ENCODE results near the gene TBCCD1. TPM values are rescaled to one million over a fixed set of nuclear protein-coding genes. Genes with fewer than 3 reads are reported as not detected.

The TBCCD1 gene
- total and polyA plus RNA-seq, 2 of the 4 experiments (the other 2 are of a cell fraction): 7.9 to 19.7 TPM

DNA sequence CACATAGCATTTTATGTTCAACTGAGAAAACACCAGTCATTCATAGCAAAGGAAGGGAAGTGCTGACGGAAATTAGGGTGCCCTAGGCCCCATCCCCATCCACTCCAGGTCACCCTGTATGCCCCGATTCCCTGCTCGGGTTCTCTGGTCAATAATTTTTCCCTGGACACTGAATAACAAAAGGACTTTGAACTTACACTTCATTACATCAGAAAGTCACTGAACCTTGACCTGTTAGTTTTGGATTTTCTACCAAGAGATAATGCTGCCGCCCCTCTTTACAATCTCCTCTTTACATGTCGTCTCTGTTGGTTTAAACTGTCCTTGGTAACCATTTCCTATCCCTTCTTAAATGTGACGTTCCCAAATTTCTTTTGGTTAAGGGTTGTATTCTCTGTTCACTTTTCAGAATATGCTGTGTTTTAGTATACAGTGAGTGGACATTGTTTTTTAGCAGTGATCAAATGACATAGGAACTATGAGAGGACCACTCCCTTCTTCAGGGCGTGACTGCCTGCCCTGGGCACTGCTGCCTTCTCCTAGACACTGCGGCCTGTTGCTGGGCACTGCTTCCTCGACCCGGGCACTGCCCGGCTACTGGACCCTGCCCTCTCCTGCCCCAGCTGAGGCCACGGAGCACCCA is 32.1 kb upstream of the TBCCD1 start:
- dilution Hi-C loops (cut with HindIII; ENCODE audit: low sequenced_read_pairs, unreplicated experiment) (no loop called here), intact Hi-C loops (cut with micrococcal nuclease) (no loop called here), in situ Hi-C loops (cut with MboI; ENCODE audit: low sequenced_read_pairs) (no loop called here)
- no peak for TF ChIP-seq BHLHE40 (IDR thresholded peaks at IDR 0.05; ENCODE audit: low read depth, low read length)
- TF ChIP-seq, protein P1, sequence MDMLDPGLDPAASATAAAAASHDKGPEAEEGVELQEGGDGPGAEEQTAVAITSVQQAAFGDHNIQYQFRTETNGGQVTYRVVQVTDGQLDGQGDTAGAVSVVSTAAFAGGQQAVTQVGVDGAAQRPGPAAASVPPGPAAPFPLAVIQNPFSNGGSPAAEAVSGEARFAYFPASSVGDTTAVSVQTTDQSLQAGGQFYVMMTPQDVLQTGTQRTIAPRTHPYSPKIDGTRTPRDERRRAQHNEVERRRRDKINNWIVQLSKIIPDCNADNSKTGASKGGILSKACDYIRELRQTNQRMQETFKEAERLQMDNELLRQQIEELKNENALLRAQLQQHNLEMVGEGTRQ (IDR thresholded peaks at IDR 0.05; ENCODE audit: low read depth, low read length): no peak
- TF ChIP-seq MAFK (IDR thresholded peaks at IDR 0.05; ENCODE audit: low read depth, low read length): no peak
- TF ChIP-seq RFX5 (IDR thresholded peaks at IDR 0.05; ENCODE audit: low read depth, low read length): no peak
- TF ChIP-seq SMC3 (IDR thresholded peaks at IDR 0.05; ENCODE audit: low read depth, low read length): no peak
- no peak for TF ChIP-seq CEBPB (IDR thresholded peaks at IDR 0.05; ENCODE audit: low read depth, low read length)
- no peak for TF ChIP-seq MAZ (IDR thresholded peaks at IDR 0.05; ENCODE audit: borderline replicate concordance, low read depth, low read length)
- no peak for TF ChIP-seq RAD21 (IDR thresholded peaks at IDR 0.05; ENCODE audit: low read length)
- TF ChIP-seq, protein P2, sequence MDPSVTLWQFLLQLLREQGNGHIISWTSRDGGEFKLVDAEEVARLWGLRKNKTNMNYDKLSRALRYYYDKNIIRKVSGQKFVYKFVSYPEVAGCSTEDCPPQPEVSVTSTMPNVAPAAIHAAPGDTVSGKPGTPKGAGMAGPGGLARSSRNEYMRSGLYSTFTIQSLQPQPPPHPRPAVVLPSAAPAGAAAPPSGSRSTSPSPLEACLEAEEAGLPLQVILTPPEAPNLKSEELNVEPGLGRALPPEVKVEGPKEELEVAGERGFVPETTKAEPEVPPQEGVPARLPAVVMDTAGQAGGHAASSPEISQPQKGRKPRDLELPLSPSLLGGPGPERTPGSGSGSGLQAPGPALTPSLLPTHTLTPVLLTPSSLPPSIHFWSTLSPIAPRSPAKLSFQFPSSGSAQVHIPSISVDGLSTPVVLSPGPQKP (IDR thresholded peaks at IDR 0.05; ENCODE audit: borderline replicate concordance, low read depth, low read length): no peak
- no peak for TF ChIP-seq POLR2A (IDR thresholded peaks at IDR 0.05; ENCODE audit: low read depth, low read length)
- TF ChIP-seq RCOR1 (IDR thresholded peaks at IDR 0.05; ENCODE audit: insufficient replicate concordance, low read length): no peak
- no peak for TF ChIP-seq MXI1 (IDR thresholded peaks at IDR 0.05; ENCODE audit: borderline replicate concordance, low read depth, low read length)
- H3K4me3 ChIP-seq (ENCODE audit: insufficient read depth, low read depth, low read length): no peak overlapping the region
- H3K14ac ChIP-seq (replicated peaks; ENCODE audit: low read depth, low read length): no peak overlapping the region
- H3K56ac ChIP-seq (ENCODE audit: extremely low read depth, insufficient read depth, low read length): no peak overlapping the region
- H3K9ac ChIP-seq (ENCODE audit: low read depth, low read length): no peak overlapping the region
- peaks cover 5% of the 10 kb centered on the region for H3K27me3 ChIP-seq (ENCODE audit: control insufficient read depth, insufficient read depth, low read length)
- H3K23ac ChIP-seq (ENCODE audit: low read depth, low read length): no peak overlapping the region
- no peak overlapping the region for H2BK5ac ChIP-seq (ENCODE audit: low read depth, low read length, poor library complexity, severe bottlenecking)
- H3K4me2 ChIP-seq (ENCODE audit: low read depth, low read length): no peak overlapping the region
- no peaks in the 10 kb centered on the region for H3K79me1 ChIP-seq (ENCODE audit: low read depth in 1 of 2, low read length in 2 of 2)
- ATAC-seq (ENCODE audit: low read depth) (no peak), DNase-seq (no peak)
- H2BK120ac ChIP-seq (ENCODE audit: low read depth, low read length): no peak overlapping the region
- no peaks in the 10 kb centered on the region for H3K9me3 ChIP-seq (ENCODE audit: control insufficient read depth, insufficient read depth, low read length)
- H3K18ac ChIP-seq (ENCODE audit: low read depth, low read length): no peak overlapping the region
- no peak overlapping the region for H4K5ac ChIP-seq (ENCODE audit: low read depth, low read length)
- H3K4ac ChIP-seq (ENCODE audit: low read depth, low read length): no peak overlapping the region
- ChIA-PET CTCF (interaction anchor here (1.0 to 1.2 kb wide), 2 partner anchors 11 to 15 kb away, joined by 3 to 5 read pairs; no protein-coding TSS in a partner anchor), POLR2A (ENCODE audit: unreplicated experiment) (no interaction called here)
- no peaks in the 10 kb centered on the region for H4K20me1 ChIP-seq (ENCODE audit: insufficient read depth, low read length)
- no peak overlapping the region for H4K91ac ChIP-seq (ENCODE audit: insufficient read depth, low read depth, low read length)
- no peak overlapping the region for H2AK5ac ChIP-seq (ENCODE audit: low read depth, low read length)
- H3K27ac ChIP-seq (ENCODE audit: insufficient read depth, low read length): no peak overlapping the region
- H3K36me3 ChIP-seq (ENCODE audit: control insufficient read depth, insufficient read depth, low read length): no peaks in the 10 kb centered on the region
- peak overlapping the region; percentile 16 for H2AFZ ChIP-seq (replicated peaks; ENCODE audit: low read length, poor library complexity)
- BruUV-seq (replicated peaks): no TSS peak
- H3K4me1 ChIP-seq (ENCODE audit: control insufficient read depth, insufficient read depth, low read length): no peaks in the 10 kb centered on the region
- 100% methylated on average over 3 of the region's 12 CpGs; no CpG with 5 or more reads in 1 of the 2 experiments for WGBS, 2 experiments (ENCODE audit: extremely low coverage in 2 of 2, insufficient read length in 1 of 2)
- H2AK9ac ChIP-seq (replicated peaks; ENCODE audit: low read depth, low read length, poor library complexity): no peak overlapping the region
- no peak overlapping the region for H2BK15ac ChIP-seq (ENCODE audit: low read depth, low read length)
- H3K9me1 ChIP-seq (ENCODE audit: insufficient read depth, low read length): no peaks in the 10 kb centered on the region
- no peak overlapping the region for H2BK20ac ChIP-seq (ENCODE audit: low read depth, low read length)
- no peak overlapping the region for H4K8ac ChIP-seq (ENCODE audit: low read depth in 2 of 2, low read length in 2 of 2)

Data from IMR-90 (cell line).